Natural killer cell treated with Interleukin-12 subunit alpha and Interleukin-12 subunit beta and Interleukin-15 and Interleukin-18, amount 100 ng/mL, for 72 hours (primary cell): ENCODE measurements around the gene CIT. TPM values are rescaled to one million over a fixed set of nuclear protein-coding genes. Genes with fewer than 3 reads are reported as not detected.
A peak's percentile ranks its signal among the peaks of the same experiment; 100 is the strongest.

ENCODE experiments used
- ATAC-seq, 2 donors: fragments of 150-1000 bp; cut with Tn5 transposase in 1 of 2; sonication (Bioruptor Pico), chemical (Tn5 transposase) in 1 of 2; 2 replicates each; pipeline ENCODE4 v1.10.0; 2021
- DNase-seq: peaks from one replicate; pipeline ENCODE4 v3.0.0; 2022; ENCODE audit warnings: low spot score
- H3K27ac Mint-ChIP-seq, 2 donors: 1 replicate in 1 of 2; 2 replicates in 1 of 2; pipeline ENCODE4 v1.8.0; 2022; ENCODE audit warnings: mixed read lengths in 2 of 2, mild to moderate bottlenecking in 1 of 2, moderate library complexity in 1 of 2
- H3K27me3 Mint-ChIP-seq, 2 donors: 1 replicate in 1 of 2; 2 replicates in 1 of 2; pipeline ENCODE4 v1.8.0; 2022; ENCODE audit warnings: mixed read lengths in 2 of 2
- H3K36me3 Mint-ChIP-seq: one replicate; pipeline ENCODE4 v1.8.0; 2022; ENCODE audit warnings: mixed read lengths
- H3K4me1 Mint-ChIP-seq, 2 donors: 1 replicate in 1 of 2; 2 replicates in 1 of 2; pipeline ENCODE4 v1.8.0; 2022; ENCODE audit warnings: low read depth in 2 of 2, mixed read lengths in 2 of 2, mild to moderate bottlenecking in 1 of 2
- H3K4me3 Mint-ChIP-seq: one replicate; pipeline ENCODE4 v1.8.0; 2022; ENCODE audit warnings: mixed read lengths
- H3K9me3 Mint-ChIP-seq: 2 replicates; pipeline ENCODE4 v1.8.0; 2022; ENCODE audit warnings: mixed read lengths
- total RNA-seq, 2 donors: library from RNA; stranded (reverse); gene quantifications; one replicate each; pipeline ENCODE4 v1.2.3, GENCODE V29; 2022

CIT gene
- total RNA-seq, 2 donors from 2014 or later, result 25.7 to 71.1 TPM

- Mint-ChIP-seq H3K9me3 (no peaks in the 10 kb centered on the region), H3K4me3 (no peak overlapping the region), H3K27ac (no peak overlapping the region), H3K27me3 (no peaks in the 10 kb centered on the region), H3K4me1 (no peaks in the 10 kb centered on the region), H3K36me3 (peaks cover 4% of the 10 kb centered on the region)
- ATAC-seq (no peak), DNase-seq (peak; percentile 47)
Observed at GRCh38 chr12:119704065-119704747, 172.9 kb downstream of the CIT start.

GRCh38 chr12:119700078-119700477 is 177.0 kb downstream of the CIT start:
- DNase-seq, result peak; percentile 2
- ATAC-seq, result no peak
- H3K36me3 Mint-ChIP-seq, result no peaks in the 10 kb centered on the region
- H3K4me3 Mint-ChIP-seq, result no peak overlapping the region
- H3K4me1 Mint-ChIP-seq, result no peaks in the 10 kb centered on the region
- H3K27me3 Mint-ChIP-seq, result no peaks in the 10 kb centered on the region
- H3K9me3 Mint-ChIP-seq, result no peaks in the 10 kb centered on the region
- H3K27ac Mint-ChIP-seq, result no peak overlapping the region

- Mint-ChIP-seq H3K36me3 (no peaks in the 10 kb centered on the region), H3K9me3 (no peaks in the 10 kb centered on the region), H3K27ac (no peak overlapping the region), H3K27me3 (no peaks in the 10 kb centered on the region), H3K4me1 (no peaks in the 10 kb centered on the region), H3K4me3 (no peak overlapping the region)
- ATAC-seq, result no peak
- no peak for DNase-seq
Observed at GRCh38 chr12:119699199-119699760, 177.8 kb downstream of the CIT start.

- Mint-ChIP-seq H3K9me3 (no peaks in the 10 kb centered on the region), H3K4me3 (no peak overlapping the region), H3K36me3 (no peaks in the 10 kb centered on the region), H3K4me1 (no peaks in the 10 kb centered on the region), H3K27ac (no peak overlapping the region), H3K27me3 (no peaks in the 10 kb centered on the region)
- ATAC-seq, result no peak
- peak; percentile 46 for DNase-seq
Observed at GRCh38 chr12:119696943-119697342, 180.2 kb downstream of the CIT start.

GRCh38 chr12:119695034-119695433 is 182.1 kb downstream of the CIT start:
- H3K4me1 Mint-ChIP-seq, result no peaks in the 10 kb centered on the region
- no peaks in the 10 kb centered on the region for H3K36me3 Mint-ChIP-seq
- peak; percentile 5 for DNase-seq
- no peak overlapping the region for H3K4me3 Mint-ChIP-seq
- H3K27ac Mint-ChIP-seq, result no peak overlapping the region
- no peak for ATAC-seq
- H3K27me3 Mint-ChIP-seq, result no peaks in the 10 kb centered on the region
- no peaks in the 10 kb centered on the region for H3K9me3 Mint-ChIP-seq

GRCh38 chr12:119694111-119694510 is 183.0 kb downstream of the CIT start:
- Mint-ChIP-seq H3K36me3 (no peaks in the 10 kb centered on the region), H3K9me3 (no peaks in the 10 kb centered on the region), H3K27me3 (no peaks in the 10 kb centered on the region), H3K4me1 (no peaks in the 10 kb centered on the region), H3K4me3 (no peak overlapping the region), H3K27ac (no peak overlapping the region)
- ATAC-seq (no peak), DNase-seq (peak; percentile 23)

- H3K4me1 Mint-ChIP-seq, result no peaks in the 10 kb centered on the region
- no peak for DNase-seq
Observed at GRCh38 chr12:119693511-119693910, 183.6 kb downstream of the CIT start.

GRCh38 chr12:119692997-119693396 is 184.1 kb downstream of the CIT start:
- Mint-ChIP-seq H3K4me3 (no peak overlapping the region), H3K36me3 (no peaks in the 10 kb centered on the region), H3K27me3 (no peaks in the 10 kb centered on the region), H3K4me1 (no peaks in the 10 kb centered on the region), H3K9me3 (no peaks in the 10 kb centered on the region), H3K27ac (no peak overlapping the region)
- ATAC-seq, result no peak
- DNase-seq, result peak; percentile 15

More at GRCh38 chr12:119693511-119693910, 183.6 kb downstream of the CIT start:
- Mint-ChIP-seq H3K36me3 (no peaks in the 10 kb centered on the region), H3K4me3 (no peak overlapping the region), H3K27ac (no peak overlapping the region), H3K27me3 (no peaks in the 10 kb centered on the region), H3K9me3 (no peaks in the 10 kb centered on the region)
- ATAC-seq, result no peak

- DNase-seq (no peak), ATAC-seq (no peak)
- Mint-ChIP-seq H3K27me3 (no peaks in the 10 kb centered on the region), H3K4me3 (no peak overlapping the region), H3K9me3 (no peaks in the 10 kb centered on the region), H3K36me3 (no peaks in the 10 kb centered on the region), H3K27ac (no peak overlapping the region), H3K4me1 (no peaks in the 10 kb centered on the region)
Observed at GRCh38 chr12:119692410-119692809, 184.7 kb downstream of the CIT start.

- ATAC-seq (peak in 1 of 2 donors; percentile 40), DNase-seq (peak; percentile 34)
- no peaks in the 10 kb centered on the region for H3K9me3 Mint-ChIP-seq
- H3K36me3 Mint-ChIP-seq, result no peaks in the 10 kb centered on the region
- H3K27ac Mint-ChIP-seq, result no peak overlapping the region
- no peaks in the 10 kb centered on the region for H3K4me1 Mint-ChIP-seq
- H3K4me3 Mint-ChIP-seq, result no peak overlapping the region
- no peaks in the 10 kb centered on the region for H3K27me3 Mint-ChIP-seq
Observed at GRCh38 chr12:119691202-119691810, 185.8 kb downstream of the CIT start.

- Mint-ChIP-seq H3K27ac (no peak overlapping the region), H3K36me3 (no peaks in the 10 kb centered on the region), H3K27me3 (no peaks in the 10 kb centered on the region), H3K9me3 (no peaks in the 10 kb centered on the region), H3K4me1 (no peaks in the 10 kb centered on the region), H3K4me3 (no peak overlapping the region)
- DNase-seq, result peak; percentile 22
- ATAC-seq, result no peak
Observed at GRCh38 chr12:119689935-119690500, 187.1 kb downstream of the CIT start.

- ATAC-seq (peak in 1 of 2 donors; percentile 24), DNase-seq (peak; percentile 22)
- no peaks in the 10 kb centered on the region for H3K4me1 Mint-ChIP-seq
- H3K36me3 Mint-ChIP-seq, result no peaks in the 10 kb centered on the region
- H3K4me3 Mint-ChIP-seq, result no peak overlapping the region
- no peaks in the 10 kb centered on the region for H3K27me3 Mint-ChIP-seq
- H3K27ac Mint-ChIP-seq, result no peak overlapping the region
- no peaks in the 10 kb centered on the region for H3K9me3 Mint-ChIP-seq
Observed at GRCh38 chr12:119687879-119688278, 189.2 kb downstream of the CIT start.

GRCh38 chr12:119687406-119687805 is 189.7 kb downstream of the CIT start:
- Mint-ChIP-seq H3K9me3 (no peaks in the 10 kb centered on the region), H3K4me3 (no peak overlapping the region), H3K27me3 (no peaks in the 10 kb centered on the region), H3K4me1 (no peaks in the 10 kb centered on the region), H3K36me3 (no peaks in the 10 kb centered on the region), H3K27ac (no peak overlapping the region)
- peak; percentile 37 for DNase-seq
- ATAC-seq, result no peak

- no peaks in the 10 kb centered on the region for H3K9me3 Mint-ChIP-seq
- H3K27me3 Mint-ChIP-seq, result no peaks in the 10 kb centered on the region
- DNase-seq (peak; percentile 47), ATAC-seq (no peak)
- H3K4me3 Mint-ChIP-seq, result no peak overlapping the region
- peaks cover 0 to 3% of the 10 kb centered on the region in 2 donors for H3K4me1 Mint-ChIP-seq
- H3K36me3 Mint-ChIP-seq, result no peaks in the 10 kb centered on the region
- no peak overlapping the region for H3K27ac Mint-ChIP-seq
Observed at GRCh38 chr12:119686776-119687175, 190.3 kb downstream of the CIT start.
